ENCODE results near the gene SCAF1. TPM values are rescaled to one million over a fixed set of nuclear protein-coding genes. Genes with fewer than 3 reads are reported as not detected.

The SCAF1 gene
- total and polyA plus RNA-seq, 10 of the 15 experiments (the other 5 are each of a cell fraction or from before 2014, with no cell fraction given) = 0.18 to 77.0 (median 5.3) TPM

DNA sequence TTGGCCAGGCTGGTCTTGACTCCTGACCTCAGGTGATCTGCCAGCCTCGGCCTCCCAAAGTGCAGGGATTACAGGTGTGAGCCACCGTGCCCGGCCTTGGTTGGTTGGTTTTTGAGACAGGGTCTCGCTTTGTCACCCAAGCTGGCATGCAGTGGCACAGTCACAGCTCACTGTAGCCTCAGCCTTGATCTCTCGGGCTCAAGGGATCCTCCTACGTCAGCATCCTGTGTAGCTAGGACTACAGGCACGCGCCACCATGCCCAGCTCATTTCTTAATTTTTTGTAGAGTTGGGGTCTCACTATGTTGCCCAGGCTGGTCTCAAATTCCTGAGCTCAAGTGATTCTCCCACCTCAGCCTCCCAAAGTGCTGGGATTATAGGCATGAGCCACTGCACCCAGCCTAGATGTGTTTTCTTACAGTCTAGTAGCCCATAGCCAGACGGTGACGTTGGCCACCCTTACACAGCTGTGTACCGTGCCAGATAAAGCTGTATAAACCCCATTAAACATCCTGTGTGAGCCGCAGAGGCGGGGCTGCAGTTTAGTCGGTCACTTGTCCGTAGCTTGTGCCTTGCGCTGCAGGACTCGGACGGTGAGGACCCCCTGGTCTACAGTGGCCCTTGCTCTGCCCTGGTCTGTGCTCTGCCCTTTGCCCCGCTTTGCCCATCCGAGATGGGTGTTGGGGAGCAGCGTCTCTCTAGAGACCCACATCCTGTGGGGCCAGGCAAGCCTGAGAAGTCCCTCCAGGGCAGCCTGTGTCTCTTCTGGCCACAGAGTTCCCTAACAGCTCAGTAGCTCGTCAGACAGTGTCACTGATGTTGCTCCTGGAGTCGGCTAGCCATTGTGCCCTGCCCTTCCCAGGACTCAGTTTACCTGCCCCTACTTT is 13.8 kb downstream of the SCAF1 start:
- 87% methylated on average over 23 of the region's 23 CpGs for WGBS (ENCODE audit: insufficient coverage, insufficient replicate concordance, low lambda C conversion rate, missing lambda C conversion rate)
- no peak for ATAC-seq
- ChIA-PET SMC1A (ENCODE audit: uncharacterized antibody, unreplicated experiment) (interaction anchor here (0.6 to 0.9 kb wide), 2 partner anchors 10 to 13 kb away, joined by 3 to 4 read pairs; partner anchors contain the start of genes BCL2L12 and IRF3), CTCF (interaction anchor here (1.5 kb wide), 1 partner anchor 25 kb away, joined by 3 read pairs; no protein-coding TSS in a partner anchor), POLR2A (no interaction called here), RAD21 (ENCODE audit: unreplicated experiment) (interaction anchor here (1.1 kb wide), 1 partner anchor 8 kb away, joined by 3 read pairs; no protein-coding TSS in a partner anchor)
- Histone ChIP-seq H3K4me3 (no peak overlapping the region), H2AFZ (ENCODE audit: control insufficient read depth, low read depth, low read length) (no peak overlapping the region), H3K9ac (ENCODE audit: control insufficient read depth, insufficient read depth, low read length) (no peak overlapping the region), H3K4me1 (ENCODE audit: control insufficient read depth, insufficient read depth, low read length) (no peaks in the 10 kb centered on the region), H4K20me1 (ENCODE audit: control insufficient read depth, insufficient read depth) (no peaks in the 10 kb centered on the region), H3K27me3 (replicated peaks in 1 of 2; ENCODE audit: control insufficient read depth in 2 of 2, insufficient read depth in 2 of 2, low read length in 1 of 2) (no peaks in the 10 kb centered on the region), H3K36me3 (ENCODE audit: control insufficient read depth in 2 of 2, insufficient read depth in 2 of 2, low read length in 1 of 2) (peaks cover 0 to 37% of the 10 kb centered on the region in 2 experiments; a peak in 3 of 4 replicates), H3K4me2 (ENCODE audit: control insufficient read depth, insufficient read depth) (no peak overlapping the region), H3K27ac (ENCODE audit: control insufficient read depth, insufficient read depth) (no peak overlapping the region), H3K79me2 (ENCODE audit: control insufficient read depth, insufficient read depth, low read length) (no peaks in the 10 kb centered on the region), H3K9me3 (replicated peaks; ENCODE audit: control insufficient read depth, insufficient read depth, low read length) (no peaks in the 10 kb centered on the region)
- in situ Hi-C loops (cut with MboI) = no loop called here
- no peak for DNase-seq (ENCODE audit: low read depth, low spot score)
- intact Hi-C loops (cut with micrococcal nuclease; ENCODE audit: unreplicated experiment) = no loop called here
- no peak for FAIRE-seq
- no TSS peak for BruUV-seq (replicated peaks)
- TF ChIP-seq, protein P1, sequence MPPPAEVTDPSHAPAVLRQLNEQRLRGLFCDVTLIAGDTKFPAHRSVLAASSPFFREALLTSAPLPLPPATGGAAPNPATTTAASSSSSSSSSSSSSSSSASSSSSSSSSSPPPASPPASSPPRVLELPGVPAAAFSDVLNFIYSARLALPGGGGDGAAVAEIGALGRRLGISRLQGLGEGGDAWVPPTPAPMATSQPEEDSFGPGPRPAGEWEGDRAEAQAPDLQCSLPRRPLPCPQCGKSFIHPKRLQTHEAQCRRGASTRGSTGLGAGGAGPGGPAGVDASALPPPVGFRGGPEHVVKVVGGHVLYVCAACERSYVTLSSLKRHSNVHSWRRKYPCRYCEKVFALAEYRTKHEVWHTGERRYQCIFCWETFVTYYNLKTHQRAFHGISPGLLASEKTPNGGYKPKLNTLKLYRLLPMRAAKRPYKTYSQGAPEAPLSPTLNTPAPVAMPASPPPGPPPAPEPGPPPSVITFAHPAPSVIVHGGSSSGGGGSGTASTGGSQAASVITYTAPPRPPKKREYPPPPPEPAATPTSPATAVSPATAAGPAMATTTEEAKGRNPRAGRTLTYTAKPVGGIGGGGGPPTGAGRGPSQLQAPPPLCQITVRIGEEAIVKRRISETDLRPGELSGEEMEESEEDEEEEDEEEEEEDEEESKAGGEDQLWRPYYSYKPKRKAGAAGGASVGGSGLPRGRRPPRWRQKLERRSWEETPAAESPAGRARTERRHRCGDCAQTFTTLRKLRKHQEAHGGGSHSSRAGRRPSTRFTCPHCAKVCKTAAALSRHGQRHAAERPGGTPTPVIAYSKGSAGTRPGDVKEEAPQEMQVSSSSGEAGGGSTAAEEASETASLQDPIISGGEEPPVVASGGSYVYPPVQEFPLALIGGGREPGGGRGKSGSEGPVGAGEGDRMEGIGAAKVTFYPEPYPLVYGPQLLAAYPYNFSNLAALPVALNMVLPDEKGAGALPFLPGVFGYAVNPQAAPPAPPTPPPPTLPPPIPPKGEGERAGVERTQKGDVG (CRISPR knock-in tag; IDR thresholded peaks at IDR 0.05) = no peak
- TF ChIP-seq POLR2AphosphoS5 (IDR thresholded peaks at IDR 0.05; ENCODE audit: low read length) = no peak
- no peak for TF ChIP-seq ZNF274 (IDR thresholded peaks at IDR 0.05; ENCODE audit: insufficient read depth, insufficient read length)
- no peak for TF ChIP-seq SUZ12 (IDR thresholded peaks at IDR 0.05; ENCODE audit: unreplicated experiment)
- TF ChIP-seq MXI1 (IDR thresholded peaks at IDR 0.05; ENCODE audit: low read depth, low read length) = no peak
- no peak for TF ChIP-seq RBBP5 (conservative IDR thresholded peaks at IDR 0.05)
- no peak for TF ChIP-seq STAT3 (IDR thresholded peaks at IDR 0.05; ENCODE audit: low read depth, low read length)
- TF ChIP-seq, protein P2, sequence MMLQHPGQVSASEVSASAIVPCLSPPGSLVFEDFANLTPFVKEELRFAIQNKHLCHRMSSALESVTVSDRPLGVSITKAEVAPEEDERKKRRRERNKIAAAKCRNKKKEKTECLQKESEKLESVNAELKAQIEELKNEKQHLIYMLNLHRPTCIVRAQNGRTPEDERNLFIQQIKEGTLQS (IDR thresholded peaks at IDR 0.05; ENCODE audit: borderline replicate concordance, extremely low read depth, low read depth, low read length) = no peak
- no peak for TF ChIP-seq JUND (IDR thresholded peaks at IDR 0.05; ENCODE audit: low read depth, low read length)
- TF ChIP-seq FOXM1 (IDR thresholded peaks at IDR 0.05; ENCODE audit: low read depth, low read length) = no peak
- no peak; the same call in 1 of the 2 replicates for TF ChIP-seq POLR2A (IDR thresholded peaks at IDR 0.05; ENCODE audit: low read depth, low read length)
- no peak for TF ChIP-seq SMC3 (IDR thresholded peaks at IDR 0.05; ENCODE audit: borderline replicate concordance, low read length)
- TF ChIP-seq, protein P3, sequence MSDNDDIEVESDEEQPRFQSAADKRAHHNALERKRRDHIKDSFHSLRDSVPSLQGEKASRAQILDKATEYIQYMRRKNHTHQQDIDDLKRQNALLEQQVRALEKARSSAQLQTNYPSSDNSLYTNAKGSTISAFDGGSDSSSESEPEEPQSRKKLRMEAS (IDR thresholded peaks at IDR 0.05; ENCODE audit: low read depth, low read length) = no peak
- no peak for TF ChIP-seq IRF4 (IDR thresholded peaks at IDR 0.05; ENCODE audit: low read depth, low read length)
- TF ChIP-seq FOXK2 (IDR thresholded peaks at IDR 0.05) = no peak
- TF ChIP-seq SRF (IDR thresholded peaks at IDR 0.05; ENCODE audit: low read depth in 2 of 2, low read length in 2 of 2) = no peak
- TF ChIP-seq, protein P4, sequence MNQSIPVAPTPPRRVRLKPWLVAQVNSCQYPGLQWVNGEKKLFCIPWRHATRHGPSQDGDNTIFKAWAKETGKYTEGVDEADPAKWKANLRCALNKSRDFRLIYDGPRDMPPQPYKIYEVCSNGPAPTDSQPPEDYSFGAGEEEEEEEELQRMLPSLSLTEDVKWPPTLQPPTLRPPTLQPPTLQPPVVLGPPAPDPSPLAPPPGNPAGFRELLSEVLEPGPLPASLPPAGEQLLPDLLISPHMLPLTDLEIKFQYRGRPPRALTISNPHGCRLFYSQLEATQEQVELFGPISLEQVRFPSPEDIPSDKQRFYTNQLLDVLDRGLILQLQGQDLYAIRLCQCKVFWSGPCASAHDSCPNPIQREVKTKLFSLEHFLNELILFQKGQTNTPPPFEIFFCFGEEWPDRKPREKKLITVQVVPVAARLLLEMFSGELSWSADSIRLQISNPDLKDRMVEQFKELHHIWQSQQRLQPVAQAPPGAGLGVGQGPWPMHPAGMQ (IDR thresholded peaks at IDR 0.05; ENCODE audit: borderline replicate concordance) = no peak
- no peak for TF ChIP-seq NR2C2 (IDR thresholded peaks at IDR 0.05; ENCODE audit: borderline replicate concordance, control insufficient read depth, insufficient read length, low read depth)
- TF ChIP-seq HCFC1 (IDR thresholded peaks at IDR 0.05; ENCODE audit: low read length) = no peak
- TF ChIP-seq ZNF622 (IDR thresholded peaks at IDR 0.05) = no peak
